Bronchial epithelial cell (primary cell): ENCODE results near the gene TCF3. TPM values are rescaled to one million over a fixed set of nuclear protein-coding genes. Genes with fewer than 3 reads are reported as not detected.
A peak's percentile ranks its signal among the peaks of the same experiment; 100 is the strongest.

ENCODE experiments used
- DNase-seq: peaks from one replicate; pipeline ENCODE4 v3.0.0-alpha.2; 2010; ENCODE audit warnings: low read depth
- FAIRE-seq: peaks from 2 replicates; lab custom pipeline; 2011; peaks lifted over from hg19 to GRCh38; lab: Jason Lieb, UNC
- H3K27me3 ChIP-seq: 2 replicates; pipeline ENCODE4 v1.5.1; 2011; ENCODE audit warnings: low read length; ENCODE audit not compliant: control insufficient read depth, insufficient read depth
- H3K36me3 ChIP-seq: 2 replicates; pipeline ENCODE4 v1.5.1; 2011; ENCODE audit warnings: low read length; ENCODE audit not compliant: control insufficient read depth, insufficient read depth
- H3K4me3 ChIP-seq: 2 replicates; pipeline ENCODE4 v1.5.1; 2011; ENCODE audit warnings: mild to moderate bottlenecking, low read depth, low read length, control low read depth
- total RNA-seq: library from RNA; depleted of rRNA; stranded (reverse); fragments of >200 nt; gene quantifications from 2 replicates; pipeline ENCODE4 v1.2.1, GENCODE V29; 2014
- TF ChIP-seq, protein P1 (sequence below): IDR thresholded peaks from 2 replicates; pipeline ENCODE4 v1.5.1; 2011; ENCODE audit warnings: mild to moderate bottlenecking, moderate library complexity, low read length, control low read depth, inconsistent platforms; ENCODE audit not compliant: insufficient read depth, severe bottlenecking

The TCF3 gene
- total RNA-seq, 1 donor from 2014 or later, result 68.2 TPM

DNA sequence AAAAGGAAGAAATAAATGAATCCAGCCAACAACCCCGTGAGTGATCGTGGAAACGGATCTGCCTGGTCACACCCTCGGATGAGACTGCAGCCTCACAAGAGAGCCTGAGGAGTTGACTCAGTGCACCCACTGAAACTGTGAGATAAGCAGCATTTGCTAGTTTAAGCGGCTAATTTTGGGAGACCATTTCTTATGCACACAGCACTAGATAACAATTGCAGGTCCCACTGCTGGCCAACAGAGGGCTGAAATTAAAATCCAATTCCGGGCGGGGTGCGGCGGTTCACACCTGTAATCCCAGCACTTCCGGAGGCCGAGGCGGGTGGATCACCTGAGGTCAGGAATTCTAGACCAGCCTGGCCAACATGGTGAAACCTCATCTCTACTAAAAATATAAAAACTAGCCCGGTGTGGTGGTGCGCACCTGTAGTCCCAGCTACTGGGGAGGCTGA is 50.8 kb downstream of the TCF3 start:
- H3K4me3 ChIP-seq, result no peak overlapping the region
- TF ChIP-seq, protein P1, sequence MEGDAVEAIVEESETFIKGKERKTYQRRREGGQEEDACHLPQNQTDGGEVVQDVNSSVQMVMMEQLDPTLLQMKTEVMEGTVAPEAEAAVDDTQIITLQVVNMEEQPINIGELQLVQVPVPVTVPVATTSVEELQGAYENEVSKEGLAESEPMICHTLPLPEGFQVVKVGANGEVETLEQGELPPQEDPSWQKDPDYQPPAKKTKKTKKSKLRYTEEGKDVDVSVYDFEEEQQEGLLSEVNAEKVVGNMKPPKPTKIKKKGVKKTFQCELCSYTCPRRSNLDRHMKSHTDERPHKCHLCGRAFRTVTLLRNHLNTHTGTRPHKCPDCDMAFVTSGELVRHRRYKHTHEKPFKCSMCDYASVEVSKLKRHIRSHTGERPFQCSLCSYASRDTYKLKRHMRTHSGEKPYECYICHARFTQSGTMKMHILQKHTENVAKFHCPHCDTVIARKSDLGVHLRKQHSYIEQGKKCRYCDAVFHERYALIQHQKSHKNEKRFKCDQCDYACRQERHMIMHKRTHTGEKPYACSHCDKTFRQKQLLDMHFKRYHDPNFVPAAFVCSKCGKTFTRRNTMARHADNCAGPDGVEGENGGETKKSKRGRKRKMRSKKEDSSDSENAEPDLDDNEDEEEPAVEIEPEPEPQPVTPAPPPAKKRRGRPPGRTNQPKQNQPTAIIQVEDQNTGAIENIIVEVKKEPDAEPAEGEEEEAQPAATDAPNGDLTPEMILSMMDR, result peak; percentile 7
- no peak for DNase-seq
- no peak for FAIRE-seq
- peaks cover 16% of the 10 kb centered on the region for H3K36me3 ChIP-seq
- H3K27me3 ChIP-seq, result no peaks in the 10 kb centered on the region

DNA sequence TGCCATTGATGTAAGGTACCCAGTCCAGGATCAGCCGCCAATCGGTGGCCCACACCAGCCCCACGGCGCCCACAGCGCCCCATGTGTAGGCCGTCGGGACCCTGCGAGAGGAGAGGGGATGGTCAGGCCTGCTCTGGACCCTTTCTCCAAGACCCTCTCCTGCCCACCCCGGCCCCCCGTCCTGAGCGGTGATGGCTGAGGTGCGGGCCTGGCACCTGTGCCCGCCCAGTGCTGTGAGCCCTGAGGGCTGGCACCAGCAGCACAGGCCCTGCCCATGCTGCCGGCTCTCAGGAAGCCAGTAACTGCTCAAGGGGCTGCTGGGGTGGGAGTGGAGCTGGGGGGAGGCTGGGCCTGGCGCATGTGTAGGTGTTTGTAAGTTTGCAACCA is 53.0 kb downstream of the TCF3 start:
- FAIRE-seq (no peak), DNase-seq (no peak)
- Histone ChIP-seq H3K36me3 (peaks cover 18% of the 10 kb centered on the region), H3K27me3 (no peaks in the 10 kb centered on the region), H3K4me3 (no peak overlapping the region)
- TF ChIP-seq, protein P1, result no peak

DNA sequence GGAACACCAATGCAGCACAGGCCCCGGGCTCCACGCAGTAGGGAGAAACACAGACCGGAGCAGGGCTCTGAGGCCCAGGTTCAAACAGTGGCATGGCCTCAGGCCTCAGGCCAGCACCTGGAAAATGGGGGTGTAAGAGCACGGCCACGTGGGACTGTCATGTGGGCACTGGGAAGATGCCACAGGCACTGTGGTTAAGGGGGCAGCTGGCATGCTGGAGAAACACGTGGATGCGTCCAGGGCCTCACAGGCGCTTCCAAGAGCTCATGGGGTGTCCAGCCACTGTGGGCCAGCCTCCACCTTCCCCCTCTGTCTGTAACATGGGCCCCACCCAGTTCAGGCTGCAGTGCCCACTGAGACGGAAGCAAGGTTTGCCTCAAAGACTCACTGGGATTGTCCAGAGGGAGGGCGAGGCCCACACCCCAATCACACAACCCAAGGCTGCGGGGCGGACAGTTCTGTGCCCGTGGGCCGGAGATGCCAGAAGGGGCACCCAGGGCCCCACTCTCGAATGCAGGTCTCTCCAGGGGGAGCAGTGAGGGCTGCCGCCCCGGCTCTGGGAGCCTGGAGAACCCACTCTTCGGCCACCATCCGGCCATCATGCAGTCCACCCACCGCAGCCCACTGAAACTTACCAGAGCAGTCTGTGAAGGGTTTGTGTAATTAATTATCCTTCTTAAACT is 53.5 kb downstream of the TCF3 start:
- TF ChIP-seq, protein P1, result no peak
- Histone ChIP-seq H3K36me3 (peaks cover 18% of the 10 kb centered on the region), H3K27me3 (no peaks in the 10 kb centered on the region), H3K4me3 (no peak overlapping the region)
- FAIRE-seq (no peak), DNase-seq (no peak)

DNA sequence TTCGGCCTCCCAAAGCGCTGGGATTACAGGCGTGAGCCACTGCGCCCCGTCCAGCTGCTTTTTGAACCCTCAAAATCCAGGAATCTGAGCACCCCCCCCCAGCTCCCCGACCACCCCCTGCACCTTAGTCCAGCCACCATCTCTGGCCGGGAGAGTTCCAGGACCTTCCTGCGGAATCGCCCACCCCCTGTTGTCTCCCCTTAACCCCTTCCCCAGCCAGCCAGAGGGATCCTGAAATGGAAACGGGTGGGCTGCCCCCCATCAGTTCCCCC is 59.0 kb downstream of the TCF3 start:
- DNase-seq (no peak), FAIRE-seq (no peak)
- TF ChIP-seq, protein P1, result no peak
- peaks cover 1% of the 10 kb centered on the region for H3K36me3 ChIP-seq
- no peaks in the 10 kb centered on the region for H3K27me3 ChIP-seq
- peak overlapping the region; percentile 51 for H3K4me3 ChIP-seq

DNA sequence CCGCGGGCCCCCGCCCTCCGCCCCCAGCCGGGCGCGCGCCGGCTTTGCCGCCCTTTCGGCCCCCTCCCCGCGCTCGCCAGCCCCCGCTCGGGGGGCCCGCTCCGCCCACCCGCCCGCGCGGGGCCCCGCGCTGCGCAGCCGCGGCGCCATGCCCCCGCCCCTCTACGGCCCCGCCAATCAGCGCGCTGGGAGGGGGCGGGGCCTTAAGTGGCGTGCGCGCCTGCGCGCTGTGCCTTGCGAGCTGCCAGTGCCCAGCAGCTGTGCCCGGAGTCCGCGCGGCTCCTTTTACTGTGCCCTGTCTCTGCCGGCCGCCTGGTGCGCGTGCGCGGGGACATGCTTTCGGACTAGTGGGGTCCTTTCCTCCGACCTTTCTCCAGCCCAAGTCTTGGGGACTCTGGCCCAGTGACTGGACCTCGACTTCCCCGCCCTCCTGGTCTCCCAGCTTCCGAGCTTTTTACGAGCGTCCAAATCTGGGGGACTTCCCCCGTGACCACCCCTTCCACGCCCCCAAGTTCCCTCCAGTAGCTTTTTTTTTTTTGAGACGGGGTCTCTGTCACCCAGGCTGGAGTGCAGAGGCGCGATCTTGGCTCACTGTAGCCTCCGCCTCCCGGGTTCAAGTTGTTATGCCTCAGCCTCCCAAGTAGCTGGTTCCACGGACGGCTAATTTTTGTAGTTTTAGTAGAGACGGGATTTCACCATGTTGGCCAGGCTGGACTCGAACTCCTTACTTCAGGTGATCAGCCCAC is 59.5 kb downstream of the TCF3 start, which contains the start of gene MBD3:
TSS of gene MBD3 (minus strand) at position 111 of the 746 bp plus-strand sequence. CDS start 234 bp downstream, outside the sequence.
- Histone ChIP-seq H3K36me3 (peaks cover 1% of the 10 kb centered on the region), H3K4me3 (peak within 1 kb of the TSS; percentile 96), H3K27me3 (no peaks in the 10 kb centered on the region)
- FAIRE-seq (no peak), DNase-seq (peak; percentile 78)
- TF ChIP-seq, protein P1, result no peak
